SK-N-SH (cell line): Measurements from ENCODE around the gene NTNG2.

Source experiments
- CTCF ChIP-seq: fragments of 200-600 bp; sonication (generic); IDR thresholded peaks from 2 replicates; pipeline ENCODE4 v1.6.1; 2017; ENCODE audit warnings: antibody characterized with exemption, mild to moderate bottlenecking, moderate library complexity
- EP300 ChIP-seq, 2 experiments: IDR thresholded peaks; 2 replicates each; pipeline versions ENCODE4 v1.4.0 to v1.6.1; 2012; ENCODE audit warnings: borderline replicate concordance in 1 of 2, low read depth in 1 of 2, low read length in 1 of 2
- EZH2phosphoT487 ChIP-seq: fragments of 200-600 bp; sonication (generic); IDR thresholded peaks from 2 replicates; pipeline ENCODE4 v1.6.1; 2017; ENCODE audit warnings: low read depth, mixed run types, mild to moderate bottlenecking, antibody characterized with exemption, moderate library complexity, borderline replicate concordance
- JUND ChIP-seq: IDR thresholded peaks from 2 replicates; pipeline ENCODE4 v1.4.0; 2012
- MXI1 ChIP-seq: IDR thresholded peaks from 2 replicates; pipeline ENCODE4 v1.6.1; 2012; ENCODE audit warnings: mild to moderate bottlenecking, low read depth, low read length, improper control_type of control experiment
- NRF1 ChIP-seq: IDR thresholded peaks from 2 replicates; pipeline ENCODE4 v1.6.1; 2012; ENCODE audit warnings: low read depth, mild to moderate bottlenecking, low read length
- RCOR1 ChIP-seq: fragments of 150-350 bp; IDR thresholded peaks from 2 replicates; pipeline ENCODE4 v1.6.1; 2017; ENCODE audit warnings: antibody characterized with exemption, low read length
- RFX5 ChIP-seq: IDR thresholded peaks from 2 replicates; pipeline ENCODE4 v1.6.1; 2012; ENCODE audit warnings: mild to moderate bottlenecking, improper control_type of control experiment, low read length
- TCF12 ChIP-seq: IDR thresholded peaks from 2 replicates; pipeline ENCODE4 v1.4.0; 2012
- USF2 ChIP-seq: fragments of 150-350 bp; IDR thresholded peaks from 2 replicates; pipeline ENCODE4 v1.6.1; 2017; ENCODE audit warnings: antibody characterized with exemption, low read length, low read depth, borderline replicate concordance
- ZBTB33 ChIP-seq: IDR thresholded peaks from 2 replicates; pipeline ENCODE4 v1.4.0; 2012; ENCODE audit warnings: low read depth, borderline replicate concordance

GRCh38 chr9:132194508-132194907 is 32.6 kb downstream of the NTNG2 start:
- no peak for TF ChIP-seq TCF12
- no peak for TF ChIP-seq NRF1
- TF ChIP-seq EP300 (IDR thresholded peaks at IDR 0.05; ENCODE audit: borderline replicate concordance in 1 of 2, low read depth in 1 of 2, low read length in 1 of 2): no peak
- no peak for TF ChIP-seq CTCF
- TF ChIP-seq JUND: no peak
- no peak for TF ChIP-seq RCOR1
- no peak for TF ChIP-seq ZBTB33
- TF ChIP-seq USF2: no peak
- no peak for TF ChIP-seq RFX5
- no peak for TF ChIP-seq MXI1
- TF ChIP-seq EZH2phosphoT487: no peak
